Smooth muscle cell (in vitro differentiated cells): Measurements from ENCODE around the gene TBC1D30. TPM values are rescaled to one million over a fixed set of nuclear protein-coding genes. Genes with fewer than 3 reads are reported as not detected.

ENCODE experiments used
- DNase-seq: peaks from one replicate; lab custom pipeline; 2025; ENCODE audit not compliant: unreplicated experiment; lab: John Stamatoyannopoulos, UW
- H2AFZ ChIP-seq: fragments of 200-600 bp; sonication (generic); 2 replicates; pipeline ENCODE4 v1.6.0; 2016; ENCODE audit warnings: antibody characterized with exemption, low read depth, mild to moderate bottlenecking
- H3F3A ChIP-seq: fragments of 200-600 bp; sonication (generic); 2 replicates; pipeline ENCODE4 v1.6.0; 2017; ENCODE audit warnings: antibody characterized with exemption, low read depth
- H3K27ac ChIP-seq: fragments of 200-600 bp; sonication (generic); 2 replicates; pipeline ENCODE4 v1.5.1; 2016; ENCODE audit warnings: low read depth, mild to moderate bottlenecking
- H3K27me3 ChIP-seq: fragments of 200-600 bp; sonication (generic); 2 replicates; pipeline ENCODE4 v1.6.1; 2016; ENCODE audit warnings: low read depth, mild to moderate bottlenecking
- H3K36me3 ChIP-seq: fragments of 200-600 bp; sonication (generic); 2 replicates; pipeline ENCODE4 v1.5.1; 2016; ENCODE audit warnings: low read depth
- H3K4me1 ChIP-seq: fragments of 200-600 bp; sonication (generic); 2 replicates; pipeline ENCODE4 v1.5.1; 2016; ENCODE audit warnings: low read depth
- H3K4me2 ChIP-seq: fragments of 200-600 bp; sonication (generic); 2 replicates; pipeline ENCODE4 v1.6.0; 2016; ENCODE audit warnings: mild to moderate bottlenecking
- H3K4me3 ChIP-seq: fragments of 200-600 bp; sonication (generic); 2 replicates; pipeline ENCODE4 v1.5.1; 2016; ENCODE audit warnings: mild to moderate bottlenecking
- H3K79me2 ChIP-seq: fragments of 200-600 bp; sonication (generic); 2 replicates; pipeline ENCODE4 v1.6.0; 2016; ENCODE audit warnings: low read depth, mild to moderate bottlenecking
- H3K9ac ChIP-seq: fragments of 200-600 bp; sonication (generic); 2 replicates; pipeline ENCODE4 v1.6.0; 2016; ENCODE audit warnings: low read depth
- H3K9me3 ChIP-seq: fragments of 200-600 bp; sonication (generic); replicated peaks from 2 replicates; pipeline ENCODE4 v1.5.1; 2016; ENCODE audit warnings: low read depth
- H4K20me1 ChIP-seq: fragments of 200-600 bp; sonication (generic); 2 replicates; pipeline ENCODE4 v1.6.0; 2016; ENCODE audit warnings: low read depth
- CTCF ChIP-seq: fragments of 200-600 bp; sonication (generic); IDR thresholded peaks from 2 replicates; pipeline ENCODE4 v1.5.1; 2017; ENCODE audit warnings: borderline replicate concordance, mild to moderate bottlenecking, antibody characterized with exemption; ENCODE audit not compliant: insufficient read depth, poor library complexity, severe bottlenecking
- WGBS: methylation state at CpG from one replicate; pipeline ENCODE4 v1.1.7; 2016; ENCODE audit warnings: low lambda C conversion rate; 5-methylcytosine and 5-hydroxymethylcytosine counted together
- polyA plus RNA-seq: library from polyadenylated mRNA; unstranded; fragments of >200 nt; fragmentation: Nextera tagmentation; extraction: Ambion mirVana; gene quantifications from 2 replicates; pipeline ENCODE4 v1.2.1, GENCODE V29; 2016
- total RNA-seq: library from RNA; depleted of rRNA; stranded (reverse); fragments of >200 nt; gene quantifications from 2 replicates; pipeline ENCODE4 v1.2.3, GENCODE V29; 2014

TBC1D30 gene
- total and polyA plus RNA-seq, 2 experiments from 2014 or later, result 0.67 to 2.3 TPM

GRCh38 chr12:64858882-64859605 is 34.6 kb downstream of the TBC1D30 start:
- Histone ChIP-seq H3K4me2 (no peak overlapping the region), H3K4me3 (no peak overlapping the region), H3K4me1 (no peaks in the 10 kb centered on the region), H3K27me3 (peaks cover 3% of the 10 kb centered on the region), H3K9ac (no peak overlapping the region), H4K20me1 (no peaks in the 10 kb centered on the region), H3K9me3 (no peaks in the 10 kb centered on the region), H2AFZ (no peak overlapping the region), H3K36me3 (no peaks in the 10 kb centered on the region), H3K27ac (no peak overlapping the region), H3K79me2 (no peaks in the 10 kb centered on the region), H3F3A (no peaks in the 10 kb centered on the region)
- DNase-seq, result no peak
- WGBS, result 92% methylated on average over 4 of the region's 4 CpGs
- no peak for TF ChIP-seq CTCF

- peaks cover 14% of the 10 kb centered on the region for H3K27me3 ChIP-seq
- DNase-seq, result no peak
- H3K4me1 ChIP-seq, result no peaks in the 10 kb centered on the region
- H4K20me1 ChIP-seq, result no peaks in the 10 kb centered on the region
- no peaks in the 10 kb centered on the region for H3K36me3 ChIP-seq
- H3K4me2 ChIP-seq, result no peak overlapping the region
- no peaks in the 10 kb centered on the region for H3K79me2 ChIP-seq
- TF ChIP-seq CTCF, result no peak
- no peak overlapping the region for H3K4me3 ChIP-seq
- WGBS, result 90% methylated on average over 4 of the region's 4 CpGs
- no peak overlapping the region for H3K9ac ChIP-seq
- no peaks in the 10 kb centered on the region for H3K9me3 ChIP-seq
- no peak overlapping the region for H3K27ac ChIP-seq
- H3F3A ChIP-seq, result no peaks in the 10 kb centered on the region
- H2AFZ ChIP-seq, result no peak overlapping the region
Measured at GRCh38 chr12:64860446-64860998, 36.1 kb downstream of the TBC1D30 start.

GRCh38 chr12:64864319-64864718 is 39.9 kb downstream of the TBC1D30 start:
- peaks cover 24% of the 10 kb centered on the region for H3K27me3 ChIP-seq
- 60% methylated on average over 5 of the region's 5 CpGs for WGBS
- DNase-seq, result no peak
- H3K9me3 ChIP-seq, result no peaks in the 10 kb centered on the region
- H3F3A ChIP-seq, result no peaks in the 10 kb centered on the region
- no peaks in the 10 kb centered on the region for H3K4me1 ChIP-seq
- H3K27ac ChIP-seq, result no peak overlapping the region
- H3K36me3 ChIP-seq, result no peaks in the 10 kb centered on the region
- no peak overlapping the region for H3K4me2 ChIP-seq
- no peak overlapping the region for H3K9ac ChIP-seq
- no peaks in the 10 kb centered on the region for H4K20me1 ChIP-seq
- no peaks in the 10 kb centered on the region for H3K79me2 ChIP-seq
- no peak overlapping the region for H3K4me3 ChIP-seq
- H2AFZ ChIP-seq, result no peak overlapping the region
- no peak for TF ChIP-seq CTCF

GRCh38 chr12:64875186-64875585 is 50.7 kb downstream of the TBC1D30 start:
- H4K20me1 ChIP-seq, result no peaks in the 10 kb centered on the region
- no peaks in the 10 kb centered on the region for H3F3A ChIP-seq
- H3K9ac ChIP-seq, result no peak overlapping the region
- H3K4me3 ChIP-seq, result no peak overlapping the region
- 91% methylated on average over 17 of the region's 17 CpGs for WGBS
- DNase-seq, result no peak
- peaks cover 2% of the 10 kb centered on the region for H3K27me3 ChIP-seq
- H2AFZ ChIP-seq, result no peak overlapping the region
- H3K27ac ChIP-seq, result no peak overlapping the region
- no peaks in the 10 kb centered on the region for H3K79me2 ChIP-seq
- TF ChIP-seq CTCF, result no peak
- no peaks in the 10 kb centered on the region for H3K36me3 ChIP-seq
- no peaks in the 10 kb centered on the region for H3K9me3 ChIP-seq
- no peak overlapping the region for H3K4me2 ChIP-seq
- no peaks in the 10 kb centered on the region for H3K4me1 ChIP-seq
